Measurements from ENCODE around the gene NALCN.

Gene NALCN

GRCh38 chr13:101307181-101307701 lies 109.1 kb downstream of the NALCN start:
- H3K4me3 ChIP-seq (ENCODE audit: low read depth, low read length): no peak overlapping the region
- TF ChIP-seq CTCF (IDR thresholded peaks at IDR 0.05; ENCODE audit: borderline replicate concordance, insufficient read depth, low read depth, low read length): no peak

GRCh38 chr13:101306773-101307172 lies 109.5 kb downstream of the NALCN start:
- no peak for TF ChIP-seq CTCF (IDR thresholded peaks at IDR 0.05; ENCODE audit: borderline replicate concordance, insufficient read depth, low read depth, low read length)
- H3K4me3 ChIP-seq (ENCODE audit: low read depth, low read length): no peak overlapping the region

- no peak overlapping the region for H3K4me3 ChIP-seq (ENCODE audit: low read depth, low read length)
- no peak for TF ChIP-seq CTCF (IDR thresholded peaks at IDR 0.05; ENCODE audit: borderline replicate concordance, insufficient read depth, low read depth, low read length)
Observed at GRCh38 chr13:101305981-101306411, 110.3 kb downstream of the NALCN start.

- no peak overlapping the region for H3K4me3 ChIP-seq (ENCODE audit: low read depth, low read length)
- no peak for TF ChIP-seq CTCF (IDR thresholded peaks at IDR 0.05; ENCODE audit: borderline replicate concordance, insufficient read depth, low read depth, low read length)
Observed at GRCh38 chr13:101303521-101303920, 112.8 kb downstream of the NALCN start.

GRCh38 chr13:101301053-101301452 lies 115.3 kb downstream of the NALCN start:
- TF ChIP-seq CTCF (IDR thresholded peaks at IDR 0.05; ENCODE audit: borderline replicate concordance, insufficient read depth, low read depth, low read length): no peak
- H3K4me3 ChIP-seq (ENCODE audit: low read depth, low read length): no peak overlapping the region

- TF ChIP-seq CTCF (IDR thresholded peaks at IDR 0.05; ENCODE audit: borderline replicate concordance, insufficient read depth, low read depth, low read length): no peak
- no peak overlapping the region for H3K4me3 ChIP-seq (ENCODE audit: low read depth, low read length)
Observed at GRCh38 chr13:101300531-101300930, 115.8 kb downstream of the NALCN start.

- TF ChIP-seq CTCF (IDR thresholded peaks at IDR 0.05; ENCODE audit: borderline replicate concordance, insufficient read depth, low read depth, low read length): no peak
- no peak overlapping the region for H3K4me3 ChIP-seq (ENCODE audit: low read depth, low read length)
Observed at GRCh38 chr13:101298517-101298916, 117.8 kb downstream of the NALCN start.
